ELF-1 (cell line): ENCODE data around the gene FOXP3.

Source experiments
- DNase-seq: peaks from one replicate; pipeline ENCODE4 v3.0.0-alpha.2; 2016; ENCODE audit warnings: low read depth, low spot score

The FOXP3 gene

GRCh38 chrX:49220100-49220499 is 44.4 kb downstream of the FOXP3 start:
- no peak for DNase-seq

DNA sequence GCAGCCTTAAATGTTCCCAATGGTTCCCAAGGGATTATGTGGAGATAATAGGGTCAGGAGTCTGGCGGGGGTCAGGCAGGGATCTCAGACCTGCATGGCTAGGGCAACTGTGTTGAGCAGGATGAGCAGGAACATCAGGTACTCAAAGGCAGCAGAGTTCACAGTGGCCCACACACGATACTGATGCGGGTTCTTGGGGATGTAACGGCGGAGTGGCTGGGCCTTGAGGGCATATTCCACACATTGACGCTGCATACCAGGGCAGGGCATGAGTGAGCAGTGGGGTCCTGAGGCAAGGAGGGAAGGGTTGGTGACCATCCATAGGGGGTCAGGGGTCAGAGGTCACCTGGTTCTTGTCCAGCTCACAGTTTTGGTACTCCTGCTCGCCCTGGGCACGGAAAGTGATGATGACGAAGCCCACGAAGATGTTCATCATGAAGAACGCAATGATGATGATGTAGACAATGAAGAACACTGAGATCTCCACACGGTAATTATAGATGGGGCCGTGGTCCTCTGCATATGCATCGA is 49.4 kb downstream of the FOXP3 start:
- DNase-seq = no peak

DNA sequence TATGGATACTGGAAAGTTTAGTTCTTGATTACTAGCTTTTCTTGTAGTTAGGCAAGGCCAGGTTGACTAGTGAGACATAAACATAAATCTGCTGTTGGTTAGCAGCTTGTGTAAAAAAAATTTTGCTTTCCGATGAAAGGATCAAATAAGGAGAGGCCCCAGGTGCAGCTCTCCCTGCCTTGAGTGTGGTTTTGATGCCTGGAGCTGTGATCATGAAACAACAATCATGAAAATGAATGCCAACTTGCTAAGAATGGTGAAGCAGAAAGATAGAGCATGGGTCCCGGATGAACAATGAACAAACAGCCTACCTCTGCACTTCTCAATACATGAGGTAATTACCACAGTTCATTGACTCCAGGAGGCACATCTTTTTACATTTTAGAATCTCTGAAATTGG is 50.1 kb downstream of the FOXP3 start:
- DNase-seq = no peak

DNA sequence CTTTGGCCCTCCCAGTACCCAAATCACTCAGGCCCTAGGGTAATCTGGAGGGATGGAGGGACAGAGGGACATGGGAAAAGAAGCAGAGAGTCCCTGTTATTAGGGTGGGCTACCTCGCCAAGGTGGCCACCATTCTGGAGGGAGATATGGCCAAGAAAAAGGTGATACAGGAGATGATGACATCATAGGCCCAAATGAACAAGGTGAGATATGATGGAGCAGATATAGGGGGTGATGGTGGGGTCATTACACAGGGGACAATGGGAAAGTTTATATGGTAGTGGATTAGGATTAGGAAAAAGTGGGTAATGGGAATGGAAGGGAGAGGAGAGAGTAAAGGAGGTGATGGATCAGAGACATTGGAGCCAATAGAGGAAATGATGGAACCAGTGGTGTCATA is 51.6 kb downstream of the FOXP3 start:
- no peak for DNase-seq

- DNase-seq = no peak
These were observed 52.3 kb downstream of the FOXP3 start for GRCh38 chrX:49212209-49212608.

- no peak for DNase-seq
These were observed 53.4 kb downstream of the FOXP3 start for GRCh38 chrX:49211074-49211473.

DNA sequence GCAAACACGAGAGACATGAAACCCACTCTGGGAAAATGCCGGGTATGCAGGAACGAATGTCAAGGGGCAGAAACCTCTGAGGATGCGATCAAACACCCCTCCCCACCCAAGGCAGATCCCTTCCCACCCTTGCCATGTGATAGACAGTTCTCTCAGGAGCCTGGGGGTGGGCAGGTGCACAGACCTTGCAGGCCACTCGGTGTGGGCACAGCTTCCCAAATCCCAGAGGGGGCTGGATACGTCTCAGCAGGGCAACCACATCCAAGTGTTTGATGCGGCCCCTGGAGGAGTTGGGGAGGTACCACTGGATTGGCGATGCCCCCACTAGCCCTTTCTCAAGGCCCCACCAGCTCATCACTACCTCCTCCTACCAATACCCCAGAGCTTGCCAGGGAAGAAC is 54.1 kb downstream of the FOXP3 start:
- no peak for DNase-seq

DNA sequence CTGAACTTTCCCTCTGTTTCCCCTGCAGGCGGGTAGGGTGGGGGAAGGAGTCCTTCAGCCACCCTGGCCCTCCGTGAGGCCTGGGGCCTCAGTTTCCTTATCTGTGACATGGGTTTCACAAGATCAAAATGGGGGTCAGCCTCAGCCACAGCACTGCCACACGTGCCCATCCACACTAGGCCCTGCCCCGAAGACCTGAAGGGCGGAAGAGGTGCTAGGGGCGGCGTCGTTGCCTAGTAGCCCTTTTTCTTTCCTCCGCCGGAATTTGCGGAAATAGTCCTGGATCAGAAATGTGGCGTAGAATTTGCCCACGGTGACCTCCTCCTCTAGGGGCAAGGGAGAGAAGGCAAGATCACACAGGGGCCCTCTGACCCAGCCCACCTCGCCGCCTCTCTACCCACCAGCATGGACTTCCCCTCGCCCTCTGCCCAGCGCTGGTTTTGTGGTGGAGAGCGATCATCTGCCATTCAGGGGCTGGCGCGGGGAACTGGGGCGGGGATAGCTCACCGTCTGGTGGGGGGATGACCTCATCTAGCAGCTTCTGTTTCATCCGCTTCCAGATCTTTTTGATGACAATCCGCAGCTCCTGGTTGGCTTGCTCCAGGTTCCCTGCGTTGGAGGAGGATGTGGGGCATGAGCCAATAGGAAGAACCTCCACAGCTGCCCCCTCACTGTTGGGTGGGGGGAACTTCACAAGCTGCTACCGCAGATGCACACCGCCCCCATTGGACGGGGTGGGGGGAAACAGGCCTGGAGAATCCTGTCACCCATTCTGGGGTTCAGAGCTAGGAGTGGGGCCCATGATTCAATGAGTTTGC is 54.9 kb downstream of the FOXP3 start:
- peak; percentile 71 for DNase-seq

- DNase-seq = no peak
These were observed 56.1 kb downstream of the FOXP3 start for GRCh38 chrX:49208399-49208798.

GRCh38 chrX:49206543-49206942 is 58.0 kb downstream of the FOXP3 start:
- no peak for DNase-seq

GRCh38 chrX:49205443-49205842 is 59.1 kb downstream of the FOXP3 start:
- no peak for DNase-seq

DNA sequence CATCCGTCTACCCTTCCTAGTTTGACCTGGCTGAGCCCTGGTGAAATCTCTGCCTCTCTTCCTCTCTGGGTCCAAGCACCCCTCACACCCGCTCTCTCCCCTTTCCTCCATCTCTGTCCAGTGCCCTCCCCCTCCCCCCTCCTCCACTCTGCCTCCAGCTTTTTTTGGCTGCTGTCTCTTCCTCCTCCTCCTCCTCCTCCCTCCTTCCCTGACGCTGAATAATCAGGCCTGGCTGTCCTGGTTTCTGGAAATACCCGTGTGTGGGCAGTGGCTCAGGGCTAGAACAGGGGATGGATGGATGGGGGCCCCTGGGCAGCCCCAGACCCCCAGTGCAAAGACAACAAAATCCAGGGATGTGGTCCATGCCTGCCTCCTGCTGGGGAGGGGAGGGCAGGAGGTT is 59.8 kb downstream of the FOXP3 start:
- DNase-seq = no peak

DNA sequence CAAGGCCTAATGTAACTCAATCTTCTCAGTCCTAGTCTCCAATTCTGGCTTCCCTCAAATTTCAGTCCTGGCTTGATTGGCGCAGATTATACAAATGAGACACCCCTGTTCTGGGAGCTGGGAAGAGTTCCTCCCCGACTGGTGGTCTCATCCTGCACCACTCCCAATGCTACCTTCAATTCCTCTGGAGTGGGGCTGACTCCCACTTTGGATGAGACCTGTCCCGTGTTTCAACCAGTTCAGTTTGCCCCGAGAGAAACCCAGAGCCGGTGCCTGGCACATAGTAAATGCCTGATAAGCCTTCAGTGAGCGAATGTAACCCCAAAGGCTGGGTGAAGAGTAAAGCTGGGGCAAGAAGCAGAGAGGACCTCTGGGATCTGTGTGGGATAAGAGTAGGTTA is 60.5 kb downstream of the FOXP3 start:
- no peak for DNase-seq

DNA sequence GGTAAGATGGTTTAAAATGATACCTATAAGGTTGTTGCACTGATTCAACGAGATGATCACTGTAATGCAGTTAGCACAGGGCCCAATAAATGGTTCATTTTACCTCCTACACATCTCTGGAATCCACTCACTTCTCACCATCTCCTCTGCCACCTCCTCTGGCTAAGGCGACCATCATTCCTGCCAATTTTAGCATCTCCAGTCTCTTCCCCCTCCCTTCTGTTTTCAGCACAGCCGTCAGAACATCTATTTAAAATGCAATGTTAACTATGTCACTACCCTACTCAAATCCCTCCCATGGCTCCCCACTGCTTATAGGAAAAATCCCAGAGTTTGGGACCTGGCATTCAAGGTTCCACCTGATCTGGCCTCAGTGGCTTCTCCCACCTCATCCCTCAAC is 61.0 kb downstream of the FOXP3 start:
- DNase-seq = no peak

GRCh38 chrX:49202022-49202421 is 62.5 kb downstream of the FOXP3 start:
- no peak for DNase-seq
